ENCODE data around the gene SLC2A1.

The SLC2A1 gene

DNA sequence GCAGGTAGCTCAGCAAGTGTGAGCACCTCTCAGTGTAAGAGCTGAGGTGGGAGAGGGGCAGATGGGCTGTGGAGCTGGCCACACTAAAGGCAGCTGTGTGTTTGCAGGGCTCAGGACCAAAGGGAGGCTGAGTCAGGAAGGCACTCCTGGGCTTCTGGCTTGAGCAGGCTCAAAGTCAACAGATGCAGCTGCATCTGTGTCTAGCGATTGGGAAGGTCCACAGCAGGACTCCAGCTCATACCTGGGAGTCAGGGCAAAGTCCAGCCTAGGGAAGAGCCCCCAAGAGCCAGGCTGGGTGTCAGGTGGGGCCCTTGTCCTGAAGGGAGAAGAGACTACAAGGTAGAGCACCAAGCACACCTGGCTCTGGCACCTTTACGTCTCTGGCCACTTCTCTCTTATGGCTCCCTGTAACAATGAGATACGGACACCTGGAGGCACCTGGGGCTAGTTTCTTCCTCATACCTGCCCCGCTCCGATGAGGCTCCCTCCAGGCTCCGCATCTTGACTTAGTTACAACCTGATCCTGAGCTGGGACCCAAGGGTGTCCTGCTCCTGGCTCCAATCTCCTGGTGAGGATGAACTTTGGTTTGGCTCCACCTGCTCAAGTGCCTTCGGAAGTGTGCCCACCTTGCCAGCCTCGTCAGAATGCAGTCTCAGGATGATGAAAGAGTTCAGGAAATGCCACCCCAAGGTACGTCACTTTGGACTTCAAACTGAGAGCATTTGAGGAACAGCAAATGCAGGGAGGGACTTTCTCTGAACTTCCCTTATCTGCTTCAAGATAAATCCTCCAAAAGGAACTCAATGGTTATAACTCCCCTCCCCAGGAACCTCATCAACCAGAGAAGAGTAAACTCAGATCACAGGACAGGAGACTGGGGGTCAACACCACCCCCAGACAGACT, 21.5 kb upstream of the SLC2A1 start:
- DNase-seq = peak; percentile 38

DNA sequence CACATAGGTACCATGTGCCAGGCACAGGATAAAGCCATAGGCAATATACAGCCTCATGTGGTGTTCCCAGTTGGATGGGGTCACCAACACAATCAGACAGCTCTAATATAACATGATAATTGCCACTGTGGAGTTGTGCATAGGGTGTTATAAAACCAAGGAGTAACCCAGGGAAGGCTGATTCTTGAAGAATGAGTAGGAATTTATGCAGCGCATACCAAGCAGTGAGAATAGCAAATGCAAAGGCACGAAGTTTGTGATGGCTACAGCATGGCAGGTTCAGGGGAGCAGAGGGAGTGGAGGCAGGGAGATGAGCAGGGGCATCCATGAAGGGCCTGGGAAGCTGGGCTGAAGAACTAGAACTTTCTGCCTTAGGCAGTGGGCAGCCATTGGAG, 20.4 kb upstream of the SLC2A1 start:
- no peak for DNase-seq

DNA sequence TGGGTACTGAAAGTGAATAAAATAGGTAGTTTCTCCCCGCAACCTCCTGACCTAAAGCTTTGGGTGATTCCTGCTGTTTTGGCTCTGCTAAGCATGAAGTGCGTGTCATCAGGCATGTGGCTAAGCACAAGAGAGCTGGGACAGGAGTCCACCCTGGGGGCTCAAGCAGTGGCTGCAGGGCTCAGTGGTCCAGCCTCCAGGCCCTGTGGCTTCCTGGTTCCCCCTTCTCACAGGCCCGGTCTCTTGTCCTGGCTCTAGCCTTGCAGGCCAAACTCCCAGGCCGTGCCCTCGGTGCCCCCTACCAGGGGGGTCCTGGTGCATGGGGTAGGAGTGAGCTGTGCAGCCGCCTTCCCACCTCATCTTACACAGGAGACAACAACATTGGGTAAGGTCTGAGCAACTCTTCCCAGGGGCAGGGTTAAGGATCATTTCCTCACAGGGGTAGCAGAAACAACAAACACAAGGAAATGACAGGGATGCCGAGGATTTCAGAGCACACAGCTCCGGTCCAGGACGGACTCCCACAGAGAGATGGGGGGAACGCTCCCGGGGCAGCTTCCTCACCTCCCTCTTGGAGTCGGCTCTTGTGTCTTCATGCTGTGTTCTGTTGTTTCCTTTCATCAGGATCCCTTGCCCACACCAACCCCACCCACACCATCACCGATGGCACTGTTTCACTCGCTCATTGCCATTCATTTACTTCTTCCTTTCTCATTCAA, 19.8 kb upstream of the SLC2A1 start:
- no peak for DNase-seq

DNA sequence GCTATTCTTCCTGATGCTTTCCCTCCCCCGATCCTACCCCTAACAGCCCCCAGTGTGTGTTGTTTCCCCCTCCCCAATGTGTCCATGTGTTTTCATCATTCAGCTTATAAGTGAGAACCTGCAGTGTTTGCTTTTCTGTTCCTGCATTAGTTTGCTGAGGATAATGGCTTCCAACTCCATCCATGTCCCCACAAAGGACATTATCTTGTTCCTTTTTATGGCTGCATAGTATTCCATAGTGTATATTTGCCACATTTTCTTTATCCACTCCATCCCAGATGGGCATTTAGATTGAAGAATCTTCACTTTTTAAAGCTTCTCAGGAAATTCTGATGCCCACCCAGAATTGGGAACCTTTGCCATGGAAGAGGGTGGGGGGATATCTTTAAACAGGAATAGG, 19.0 kb upstream of the SLC2A1 start:
- DNase-seq = no peak

DNA sequence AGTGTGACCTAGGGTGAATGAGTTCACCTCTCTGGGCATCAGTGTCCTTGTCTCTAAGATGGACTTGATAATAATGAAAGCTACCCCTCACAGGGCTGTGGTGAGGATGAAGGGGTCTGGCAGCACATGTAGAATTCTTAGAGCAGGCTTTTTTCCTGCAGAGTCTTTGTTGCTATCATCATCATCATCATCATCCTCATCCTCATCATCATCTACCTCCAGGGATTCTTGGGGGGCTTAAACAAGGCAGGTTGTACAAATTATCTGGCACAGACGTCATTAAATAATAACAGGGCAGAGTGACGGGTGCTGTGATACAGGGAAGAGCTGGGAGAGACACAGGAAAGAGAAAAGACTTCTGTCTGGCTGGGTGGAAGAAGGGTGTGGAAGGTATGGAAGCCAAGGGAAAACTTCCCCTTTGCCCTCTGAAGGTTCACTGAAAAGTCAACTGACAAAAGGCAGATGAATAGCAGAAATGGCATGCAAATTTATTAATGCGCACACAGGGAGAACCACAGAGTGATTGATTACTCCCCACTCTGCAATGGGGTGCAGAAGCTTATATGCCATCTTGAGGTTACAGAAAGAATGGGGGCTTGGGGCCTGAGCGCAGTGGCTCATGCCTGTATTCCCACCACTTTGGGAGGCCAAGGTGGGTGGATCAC, 17.0 kb upstream of the SLC2A1 start:
- no peak for DNase-seq

DNA sequence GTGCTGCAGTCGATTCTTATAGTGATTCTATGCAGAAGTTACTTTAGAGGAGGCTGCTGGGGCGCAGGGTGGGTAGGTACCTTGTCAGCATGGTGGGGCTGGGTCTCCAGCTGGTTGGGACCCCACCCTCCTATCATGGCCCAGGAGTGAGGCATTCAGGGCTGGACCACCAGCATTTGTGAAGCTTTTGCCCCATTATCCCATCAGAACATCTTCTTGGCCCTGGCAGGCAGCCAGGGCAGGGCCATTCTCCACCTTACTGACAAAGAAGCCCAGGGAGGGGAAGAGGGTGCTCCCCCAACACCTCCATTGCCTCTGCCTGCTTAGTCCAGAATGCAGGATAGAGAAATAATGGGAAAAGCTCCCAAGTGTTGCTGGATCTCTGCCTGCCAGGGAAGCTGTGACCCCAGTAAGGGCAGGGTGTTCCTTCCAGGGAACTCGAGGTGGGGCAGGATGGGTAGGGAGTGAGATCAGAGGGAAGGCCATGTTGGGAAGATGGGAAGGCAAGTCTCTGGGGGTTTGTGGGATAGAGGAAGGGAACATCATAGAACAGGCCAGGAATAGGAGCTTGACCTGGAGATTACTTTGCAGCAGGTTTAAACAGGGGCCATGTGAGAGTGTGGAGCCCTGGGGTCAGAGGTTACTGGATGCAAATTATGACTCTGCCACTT, 16.2 kb upstream of the SLC2A1 start:
- no peak for DNase-seq

DNA sequence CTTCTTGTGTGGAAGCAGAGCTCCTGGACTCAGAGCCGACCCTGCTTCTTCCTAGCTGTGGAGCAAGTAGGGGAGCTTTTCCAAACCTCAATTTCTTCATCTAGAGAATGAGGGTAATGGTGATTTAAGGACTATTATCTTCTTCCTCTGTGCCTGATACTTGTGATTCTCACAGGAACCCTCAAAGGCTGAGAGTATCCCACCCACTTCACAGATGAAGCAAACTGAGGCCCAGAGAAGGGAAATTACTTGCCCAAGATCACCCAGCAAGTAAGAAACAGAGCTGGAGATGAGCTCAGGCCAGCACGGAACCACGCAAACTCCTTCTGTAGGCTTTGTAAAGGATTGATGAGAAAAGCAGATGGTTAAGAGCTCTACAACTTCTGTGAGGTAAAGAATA, 15.1 kb upstream of the SLC2A1 start:
- DNase-seq = no peak

DNA sequence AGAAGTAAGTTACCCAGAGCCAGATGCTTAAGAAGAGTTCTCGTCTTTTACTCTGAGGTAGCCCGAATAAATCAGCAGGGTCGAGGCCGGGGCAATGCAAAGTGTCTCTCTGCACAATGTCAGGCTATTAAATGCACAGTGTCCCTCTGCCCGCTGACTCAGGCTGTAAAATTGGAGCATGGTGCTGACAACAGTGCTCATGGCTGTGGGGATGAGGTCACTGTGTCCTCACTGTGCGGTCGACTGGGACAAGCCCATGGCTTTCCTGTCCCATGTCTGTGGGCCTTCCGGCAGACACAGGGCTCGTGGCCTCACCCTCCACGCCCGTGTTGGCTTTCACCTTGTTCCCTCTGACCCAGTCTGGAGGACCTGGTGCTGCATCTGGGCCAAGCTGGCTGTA, 14.6 kb upstream of the SLC2A1 start:
- no peak for DNase-seq

DNA sequence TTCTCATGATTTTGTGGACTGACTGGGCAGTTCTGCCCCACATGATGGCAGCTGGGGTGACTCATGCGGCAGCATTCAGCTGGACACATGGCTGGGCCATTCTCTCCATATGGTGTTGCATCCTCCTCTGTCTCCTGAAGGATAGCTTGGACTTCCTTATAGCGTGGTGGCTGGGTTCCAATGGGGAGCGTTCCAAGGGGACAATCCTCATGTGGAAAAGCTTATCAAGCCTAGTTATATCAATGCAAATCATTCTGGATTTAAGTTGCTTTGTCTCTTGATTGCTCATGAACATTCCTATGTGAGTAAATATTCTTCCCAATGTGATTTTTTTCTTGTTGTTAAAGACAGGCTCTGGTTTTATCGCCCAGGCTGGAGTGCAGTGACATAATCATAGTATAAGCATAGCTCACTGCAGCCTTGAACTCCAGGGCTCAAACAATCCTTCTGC, 13.2 kb upstream of the SLC2A1 start:
- no peak for DNase-seq

DNA sequence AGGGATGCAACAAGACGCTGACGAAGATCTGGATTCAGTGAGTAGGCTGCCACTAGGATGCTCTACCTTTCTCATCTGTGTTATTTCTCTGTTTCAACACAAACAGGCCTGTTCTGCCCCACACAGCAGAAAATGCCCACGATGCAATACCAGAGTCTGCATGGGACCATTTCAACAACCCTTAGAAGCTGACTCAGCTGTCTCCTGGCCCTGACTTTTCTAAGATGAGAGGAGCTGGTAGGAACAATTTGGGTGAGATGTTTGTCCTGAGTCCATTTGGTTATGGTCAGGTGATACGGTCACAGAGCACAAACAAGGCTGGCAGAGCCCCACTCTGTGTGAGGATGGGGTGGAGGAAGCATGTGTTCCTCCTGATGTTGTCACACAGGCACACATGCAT, 11.5 kb upstream of the SLC2A1 start:
- no peak for DNase-seq

DNA sequence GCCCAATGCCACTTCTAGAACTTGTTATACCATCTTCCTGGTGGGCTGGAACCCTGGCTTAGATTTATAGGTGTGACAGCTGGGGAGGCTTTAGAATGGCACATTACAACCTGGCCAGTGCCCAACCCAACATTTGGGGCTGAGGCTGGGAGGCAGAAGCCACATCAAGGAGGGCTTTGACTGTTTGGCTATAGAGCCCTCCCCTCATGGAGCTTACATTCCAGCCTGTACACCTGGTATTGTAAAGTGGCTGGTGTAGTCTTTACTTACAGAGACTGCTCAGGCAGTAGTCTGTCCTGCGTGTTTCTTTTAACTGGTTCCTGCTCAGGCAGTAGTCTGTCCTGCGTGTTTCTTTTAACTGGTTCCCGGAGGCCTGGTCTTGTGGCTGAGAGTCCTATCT, 10.0 kb upstream of the SLC2A1 start:
- DNase-seq = no peak

DNA sequence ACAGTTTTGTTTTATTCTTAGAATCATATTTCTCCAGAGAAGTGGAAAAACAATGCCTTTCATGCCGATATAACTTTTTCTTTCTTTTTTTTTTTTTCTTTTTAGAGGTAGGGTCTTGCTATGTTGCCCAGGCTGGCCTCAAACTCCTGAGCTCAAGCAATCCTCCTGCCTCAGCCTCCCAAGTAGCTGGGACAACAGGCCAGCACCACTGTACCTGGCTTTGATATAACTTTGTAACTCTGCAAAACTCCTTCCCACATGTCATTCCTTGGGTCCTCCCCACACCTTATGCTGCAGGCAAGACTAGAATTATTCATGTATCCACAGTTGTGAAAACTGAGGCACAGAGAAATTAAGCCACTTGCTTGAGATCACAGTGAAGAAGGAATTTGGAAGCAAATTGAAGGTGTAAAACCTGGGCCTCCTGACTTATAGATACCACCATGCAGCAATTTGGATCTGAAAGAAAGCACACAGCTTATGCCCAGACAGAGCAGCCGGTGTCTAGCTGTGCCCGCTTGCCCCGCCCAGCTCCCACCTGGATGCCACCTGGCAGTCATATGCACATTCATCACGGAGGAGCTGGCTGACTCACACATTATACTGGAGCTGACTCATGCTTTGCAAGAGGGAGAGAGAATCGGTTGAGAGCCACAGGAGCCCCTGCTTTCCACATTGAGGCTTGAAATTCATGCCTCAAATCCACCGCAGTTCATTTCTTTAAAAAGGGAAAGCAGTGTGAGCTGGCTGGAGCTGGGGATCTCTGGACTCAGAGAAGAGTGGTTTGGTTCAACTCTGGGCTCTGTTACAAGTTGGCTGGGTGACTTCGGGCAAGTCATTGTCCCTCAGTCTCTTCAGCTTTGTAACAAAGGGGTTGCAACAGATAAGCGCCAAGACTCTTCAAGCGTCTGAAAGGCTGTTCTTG, 8.3 kb upstream of the SLC2A1 start:
- no peak for DNase-seq

DNA sequence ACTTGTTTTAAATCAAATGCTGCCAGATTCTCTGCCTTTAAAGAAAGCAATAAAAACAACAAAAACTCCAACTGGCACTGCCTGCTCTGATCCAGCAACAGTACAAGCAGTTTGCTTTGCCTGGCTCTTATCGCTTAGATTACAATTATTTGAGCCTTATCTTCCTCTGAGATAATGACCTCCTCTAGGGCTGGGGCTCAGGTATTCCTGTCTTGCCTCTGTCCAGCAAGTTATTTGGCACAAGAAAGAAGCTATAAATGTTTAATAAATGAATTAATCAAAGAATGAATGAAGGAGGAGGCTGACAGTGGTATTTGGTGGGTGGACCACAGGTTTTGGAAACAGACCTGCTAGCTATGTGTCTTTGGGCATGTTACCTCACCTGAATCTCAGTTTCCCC, 6.7 kb upstream of the SLC2A1 start:
- no peak for DNase-seq

DNA sequence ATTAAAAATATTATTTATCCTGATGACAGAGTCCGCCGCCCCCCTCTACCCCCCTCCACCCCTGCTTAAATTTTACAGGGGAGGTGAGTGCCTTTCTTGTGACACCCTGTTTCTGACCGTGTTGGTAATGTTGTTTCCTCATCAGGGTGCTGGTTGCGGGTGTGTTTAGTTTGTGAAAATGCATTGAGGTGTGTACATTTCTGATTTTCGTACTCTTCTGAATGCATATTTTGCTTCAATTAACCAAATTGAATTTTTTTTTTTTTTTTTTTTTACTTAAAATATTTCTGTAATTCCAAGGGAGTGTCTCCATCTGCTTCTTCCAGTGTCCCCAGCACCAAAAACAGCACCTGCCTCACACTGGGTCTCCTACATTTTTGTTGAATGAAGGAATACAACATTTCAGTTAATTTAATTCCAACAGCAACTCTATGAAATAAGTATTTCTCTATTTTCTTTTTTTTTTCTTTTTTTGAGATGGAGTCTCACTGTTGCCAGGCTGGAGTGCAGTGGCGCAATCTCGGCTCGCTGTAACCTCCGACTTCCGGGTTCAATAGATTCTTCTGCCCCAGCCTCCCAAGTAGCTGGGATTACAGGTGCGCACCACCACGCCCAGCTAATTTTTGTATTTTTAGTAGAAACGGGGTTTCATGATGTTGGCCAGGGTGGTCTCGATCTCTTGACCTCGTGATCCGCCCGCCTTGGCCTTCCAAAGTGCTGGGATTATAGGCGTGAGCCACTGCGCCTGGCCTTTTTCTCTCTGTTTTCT, 5.6 kb upstream of the SLC2A1 start:
- no peak for DNase-seq

DNA sequence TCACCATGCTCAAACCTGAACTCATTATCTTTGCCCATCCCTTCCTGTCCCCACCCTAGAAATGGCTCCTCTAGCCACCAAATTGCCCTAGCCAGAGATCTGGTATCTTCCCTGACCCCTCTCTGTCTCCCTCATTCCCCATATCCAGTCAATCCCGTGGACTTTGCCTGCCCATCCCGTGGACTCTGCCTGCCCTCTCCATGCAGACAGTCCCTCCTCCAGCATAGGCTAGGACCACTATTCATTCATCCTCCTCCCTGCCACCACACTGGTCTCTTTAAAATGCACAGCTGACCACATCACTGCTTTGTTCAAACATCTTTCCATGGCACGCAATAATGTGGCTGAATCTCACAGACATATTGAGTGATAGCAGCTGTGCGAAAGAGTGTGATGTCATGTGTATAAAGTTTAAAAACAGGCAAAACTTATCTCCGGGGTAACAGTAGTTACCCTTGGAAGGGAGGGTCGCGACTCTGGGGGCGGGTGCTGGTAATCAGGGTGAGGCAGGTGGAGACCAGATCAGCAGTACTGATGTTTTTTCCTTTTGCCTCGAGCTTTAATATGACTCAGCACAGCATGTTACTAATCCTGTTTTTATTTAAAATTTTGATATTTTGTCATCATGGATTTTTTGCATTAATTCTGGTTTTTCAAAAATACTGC, 4.8 kb upstream of the SLC2A1 start:
- DNase-seq = no peak

DNA sequence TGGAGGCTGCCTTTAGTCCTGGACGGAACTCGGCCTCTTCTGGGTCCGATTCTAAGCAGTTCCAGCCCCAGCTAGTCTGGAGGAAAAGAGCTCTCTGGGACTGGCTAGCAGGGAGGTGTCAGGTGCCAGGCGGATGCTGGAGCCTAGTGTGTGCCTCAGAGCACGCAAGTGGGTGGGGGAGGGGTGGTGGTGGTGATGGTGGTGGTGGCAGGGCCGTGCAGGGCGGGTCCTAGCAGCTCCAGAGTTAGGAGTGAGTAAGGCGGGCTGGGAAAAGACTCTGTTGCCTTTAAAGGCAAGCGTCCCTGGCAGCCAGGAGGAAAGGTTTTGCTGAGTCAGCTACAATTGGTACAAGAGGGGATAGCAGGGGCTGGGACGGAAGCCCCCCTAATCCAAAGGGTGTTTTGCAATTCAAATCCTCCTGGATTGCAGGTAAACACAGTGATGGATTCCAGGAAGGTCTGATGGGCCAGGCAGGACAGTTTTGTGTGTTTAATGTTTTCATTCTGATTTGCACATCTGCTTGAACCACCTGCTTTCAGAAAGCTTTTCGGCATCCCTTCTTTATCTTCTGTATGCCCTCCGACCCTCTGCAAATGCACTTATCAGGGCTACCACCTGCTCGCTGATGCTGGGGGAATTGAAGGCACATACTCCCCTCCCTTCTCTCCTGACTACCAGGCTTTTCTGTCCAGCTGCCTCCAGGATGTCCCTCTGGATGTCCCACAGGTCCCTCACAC, 4.1 kb upstream of the SLC2A1 start:
- no peak for DNase-seq

DNA sequence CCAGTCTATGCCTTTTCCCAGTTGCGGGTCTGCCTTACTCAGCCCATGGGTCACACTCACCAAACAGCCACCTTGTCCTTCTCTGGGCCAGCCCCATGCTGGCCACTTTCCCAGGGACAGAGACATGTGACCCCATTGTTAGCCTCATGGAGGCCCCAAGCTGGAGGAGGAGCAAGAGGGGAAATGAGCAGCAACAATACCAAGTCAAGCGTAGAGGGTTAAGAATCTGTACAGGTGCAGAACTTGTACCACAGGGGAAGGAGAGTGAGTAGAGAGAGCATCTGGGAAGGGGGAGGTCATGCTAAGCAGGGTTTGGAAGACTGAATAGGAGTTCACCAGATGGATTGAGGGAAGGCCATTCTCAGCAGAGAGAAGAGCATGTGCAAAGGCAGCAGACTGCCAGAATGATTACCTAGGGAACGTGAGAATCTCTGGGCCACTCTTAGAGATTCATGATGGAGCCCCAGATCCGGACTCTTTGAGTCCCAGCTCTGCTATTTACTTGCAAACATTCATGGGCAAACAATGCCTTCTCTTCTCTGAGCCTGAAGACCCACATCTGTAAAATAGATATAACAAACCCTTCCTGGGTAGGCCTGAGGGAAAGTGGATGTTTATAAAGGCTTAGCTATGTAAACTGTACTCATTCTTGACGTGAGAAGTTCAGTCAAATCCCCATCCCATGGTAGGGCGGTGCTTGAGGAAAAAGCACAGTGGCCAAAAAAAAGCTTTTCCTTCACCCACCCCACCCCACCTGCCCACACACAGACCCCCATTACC, 2.8 kb upstream of the SLC2A1 start:
- DNase-seq = no peak

DNA sequence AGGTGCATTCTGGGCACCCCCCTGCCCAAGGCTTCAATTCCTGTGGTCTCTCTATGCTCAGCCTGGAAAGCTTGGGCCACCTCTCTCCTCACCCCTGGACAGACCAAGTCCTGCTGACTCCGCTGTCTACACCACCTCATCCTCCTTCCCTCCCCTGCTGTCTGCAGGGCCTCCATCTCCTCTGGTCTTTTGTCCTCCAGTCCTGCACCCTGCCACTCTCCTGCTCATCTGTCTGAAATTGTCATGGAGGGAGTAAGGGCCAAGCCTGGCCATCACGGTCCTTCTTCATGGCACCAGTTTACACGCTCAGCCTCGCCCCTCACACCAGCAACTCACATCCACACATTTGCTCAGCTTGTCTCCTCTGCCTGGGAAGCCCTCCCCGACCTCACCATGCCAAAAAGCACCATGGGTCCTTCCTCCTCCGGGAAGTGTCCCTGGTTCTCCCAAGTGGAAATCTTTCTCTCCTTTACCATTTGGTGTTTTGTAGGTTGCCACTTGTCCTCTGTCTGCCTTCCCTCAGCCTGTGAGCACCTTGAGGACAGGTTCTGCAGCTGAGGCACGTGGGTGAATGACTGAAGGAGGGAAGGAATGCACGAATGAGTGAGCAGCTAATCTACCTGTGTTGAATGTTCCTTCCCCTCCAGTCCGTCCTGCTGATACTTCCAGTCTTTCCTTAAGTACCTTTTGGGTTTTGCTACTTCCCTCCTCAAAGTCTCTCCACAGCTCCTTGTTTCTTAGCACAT, 2.1 kb upstream of the SLC2A1 start:
- DNase-seq = no peak

DNA sequence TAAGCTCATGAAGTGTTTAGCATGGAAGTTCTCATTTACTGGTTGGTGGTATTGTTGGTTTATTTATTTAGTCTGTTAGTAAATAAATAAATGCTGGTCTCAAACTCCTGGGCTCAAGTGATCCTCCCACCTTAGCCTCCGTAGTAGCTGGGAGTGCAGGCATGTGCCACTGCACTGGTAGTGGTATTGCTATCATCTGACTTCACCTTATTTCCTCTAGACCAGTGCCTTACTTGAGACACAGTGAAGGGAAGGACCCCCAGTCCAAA, 1.4 kb upstream of the SLC2A1 start:
- no peak for DNase-seq

Measured in CD4-positive, alpha-beta T cell treated with Interleukin-15 for 1 hour (primary cell).